Body of pancreas (tissue), 4 donors: ENCODE results near the gene CSTPP1.

Experiments
- CTCF ChIP-seq, 7 experiments: fragments of 450-650 bp in 4 of 7; fragments of 200-600 bp in 3 of 7; sonication (generic) in 3 of 7; IDR thresholded peaks; one replicate each; pipeline ENCODE4 v1.5.1; 2016 to 2019; ENCODE audit warnings: antibody characterized with exemption in 7 of 7
- POLR2A ChIP-seq, 3 donors: fragments of 450-650 bp; IDR thresholded peaks; one replicate each; pipeline ENCODE4 v1.6.1; 2016; ENCODE audit warnings: antibody characterized with exemption in 3 of 3, mild to moderate bottlenecking in 2 of 3

GRCh38 chr11:47156951-47157350 is 220.4 kb downstream of the CSTPP1 start:
- TF ChIP-seq CTCF (IDR thresholded peaks at IDR 0.05) (no peak), POLR2A (IDR thresholded peaks at IDR 0.05) (no peak)
